Esophagus muscularis mucosa (tissue), 3 donors: ENCODE measurements around the gene CR1L.

ENCODE experiments used
- POLR2A ChIP-seq: fragments of 450-650 bp; IDR thresholded peaks from one replicate; pipeline ENCODE4 v1.6.1; 2017; ENCODE audit warnings: antibody characterized with exemption, moderate library complexity, mild to moderate bottlenecking, low read depth
- TF ChIP-seq, protein P1 (sequence below), 3 experiments: fragments of 200-600 bp in 2 of 3; fragments of 450-650 bp in 1 of 3; sonication (generic) in 2 of 3; IDR thresholded peaks; one replicate each; pipeline ENCODE4 v1.5.1; 2017 to 2019; ENCODE audit warnings: antibody characterized with exemption in 3 of 3, mild to moderate bottlenecking in 2 of 3, moderate library complexity in 1 of 3

DNA sequence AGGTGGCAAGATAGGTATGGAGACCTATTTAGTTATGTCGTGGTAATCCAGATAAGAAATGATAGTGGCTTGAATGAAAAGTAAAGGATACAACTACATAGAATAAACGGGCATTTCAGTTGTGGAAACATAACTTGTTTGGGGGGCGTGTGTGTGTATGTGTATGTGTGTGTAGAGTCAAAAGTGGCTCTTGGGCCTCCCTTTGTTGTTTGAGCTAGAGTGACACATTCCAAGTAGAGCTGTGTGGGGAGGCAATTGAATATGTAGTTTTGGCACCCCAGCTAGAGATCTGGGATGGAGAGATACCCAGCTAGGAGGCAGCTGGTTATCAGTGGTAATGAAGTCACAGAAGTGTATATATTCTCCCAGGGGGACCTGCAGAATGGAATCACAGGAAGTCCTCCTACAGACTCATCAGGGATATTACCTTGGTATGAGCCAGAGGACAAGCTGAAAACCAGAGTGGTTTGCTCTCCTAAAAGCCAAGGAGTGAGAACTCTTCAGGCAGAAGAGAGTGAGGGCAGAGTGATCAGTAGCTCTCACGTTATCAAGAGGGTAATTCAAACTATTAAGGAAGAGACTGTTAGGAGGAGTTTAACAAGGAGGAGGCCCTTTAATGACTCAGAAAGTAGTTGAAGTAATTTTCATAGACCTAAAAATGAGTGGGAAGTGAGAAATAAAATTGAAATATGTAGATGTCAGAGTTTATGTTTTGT, 5.1 kb downstream of the CR1L start:
- TF ChIP-seq, protein P1, sequence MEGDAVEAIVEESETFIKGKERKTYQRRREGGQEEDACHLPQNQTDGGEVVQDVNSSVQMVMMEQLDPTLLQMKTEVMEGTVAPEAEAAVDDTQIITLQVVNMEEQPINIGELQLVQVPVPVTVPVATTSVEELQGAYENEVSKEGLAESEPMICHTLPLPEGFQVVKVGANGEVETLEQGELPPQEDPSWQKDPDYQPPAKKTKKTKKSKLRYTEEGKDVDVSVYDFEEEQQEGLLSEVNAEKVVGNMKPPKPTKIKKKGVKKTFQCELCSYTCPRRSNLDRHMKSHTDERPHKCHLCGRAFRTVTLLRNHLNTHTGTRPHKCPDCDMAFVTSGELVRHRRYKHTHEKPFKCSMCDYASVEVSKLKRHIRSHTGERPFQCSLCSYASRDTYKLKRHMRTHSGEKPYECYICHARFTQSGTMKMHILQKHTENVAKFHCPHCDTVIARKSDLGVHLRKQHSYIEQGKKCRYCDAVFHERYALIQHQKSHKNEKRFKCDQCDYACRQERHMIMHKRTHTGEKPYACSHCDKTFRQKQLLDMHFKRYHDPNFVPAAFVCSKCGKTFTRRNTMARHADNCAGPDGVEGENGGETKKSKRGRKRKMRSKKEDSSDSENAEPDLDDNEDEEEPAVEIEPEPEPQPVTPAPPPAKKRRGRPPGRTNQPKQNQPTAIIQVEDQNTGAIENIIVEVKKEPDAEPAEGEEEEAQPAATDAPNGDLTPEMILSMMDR (IDR thresholded peaks at IDR 0.05): no peak
- TF ChIP-seq POLR2A: no peak
